WTC11 (cell line): ENCODE data around the gene HDAC5.

Experiments used
- ATF1 ChIP-seq: sonication (generic); formaldehyde crosslinking; IDR thresholded peaks from 2 replicates; pipeline ENCODE4 v1.8.1; 2023; ENCODE audit warnings: mild to moderate bottlenecking, moderate library complexity, missing genetic modification reagents
- ATF3 ChIP-seq: sonication (generic); formaldehyde crosslinking; conservative IDR thresholded peaks from 2 replicates; pipeline ENCODE4 v1.8.1; 2022; ENCODE audit warnings: mild to moderate bottlenecking, missing genetic modification reagents
- ESRRA ChIP-seq: sonication (generic); formaldehyde crosslinking; IDR thresholded peaks from 2 replicates; pipeline ENCODE4 v1.8.1; 2022; ENCODE audit warnings: mild to moderate bottlenecking, missing genetic modification reagents, borderline replicate concordance
- IRF1 ChIP-seq: sonication (generic); formaldehyde crosslinking; IDR thresholded peaks from 2 replicates; pipeline ENCODE4 v1.8.0; 2023; ENCODE audit warnings: missing genetic modification reagents
- JUN ChIP-seq: sonication (generic); formaldehyde crosslinking; IDR thresholded peaks from 2 replicates; pipeline ENCODE4 v1.8.0; 2023; ENCODE audit warnings: mild to moderate bottlenecking, missing genetic modification reagents
- TEAD4 ChIP-seq: sonication (generic); formaldehyde crosslinking; IDR thresholded peaks from 2 replicates; pipeline ENCODE4 v1.8.0; 2022; ENCODE audit warnings: mild to moderate bottlenecking, missing genetic modification reagents
- ZBTB43 ChIP-seq: sonication (generic); formaldehyde crosslinking; IDR thresholded peaks from 2 replicates; pipeline ENCODE4 v1.8.1; 2023; ENCODE audit warnings: mild to moderate bottlenecking, missing genetic modification reagents
- TF ChIP-seq, protein P1 (sequence below): fragments of 200-600 bp; IDR thresholded peaks from 2 replicates; pipeline ENCODE4 v1.8.0; 2022; ENCODE audit warnings: antibody characterized with exemption

DNA sequence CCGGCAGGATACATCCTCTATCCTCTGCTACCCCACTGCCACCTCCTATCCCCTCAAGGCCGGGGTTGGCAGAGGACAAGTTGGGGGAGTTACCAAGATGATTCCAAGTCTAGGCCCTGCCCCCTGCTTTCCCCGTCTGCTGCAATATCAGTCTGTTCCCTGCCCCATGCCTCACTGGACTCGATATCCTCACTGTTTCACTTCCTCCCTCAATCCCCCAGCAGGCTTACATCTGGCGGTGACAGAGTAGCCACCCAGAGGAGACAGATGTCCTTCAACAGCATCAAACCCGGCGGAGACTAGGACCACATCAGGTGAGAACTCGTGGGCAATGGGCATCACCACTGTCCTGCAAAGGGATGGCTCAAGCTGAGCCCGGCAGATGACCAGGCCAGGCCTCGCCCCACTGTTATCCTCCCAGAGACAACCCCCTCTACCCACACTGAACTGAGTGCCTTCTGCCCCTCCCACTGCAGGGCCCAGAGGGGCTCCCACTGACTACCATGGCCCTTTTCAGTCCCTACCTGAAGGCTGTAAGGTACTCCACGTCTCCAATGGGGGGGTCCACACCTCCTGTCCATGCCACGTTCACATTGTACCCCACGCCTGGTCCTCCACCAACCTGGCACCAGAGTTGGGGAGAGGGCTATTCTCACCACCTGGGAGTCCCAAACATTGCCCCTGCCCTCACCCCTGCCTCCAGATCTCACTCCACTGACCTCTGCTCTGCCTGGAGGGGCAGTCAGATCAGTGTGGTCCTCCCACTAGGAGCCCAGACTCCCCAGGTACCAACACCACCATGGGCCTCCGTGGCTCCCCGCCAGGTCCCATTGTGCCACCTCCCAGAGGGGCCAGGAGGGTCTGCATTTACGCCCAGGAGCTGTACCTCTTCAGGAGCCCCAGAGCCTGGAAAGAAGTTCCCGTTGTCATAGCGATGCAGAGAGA lies 43.3 kb downstream of the HDAC5 start:
- TF ChIP-seq, protein P1, sequence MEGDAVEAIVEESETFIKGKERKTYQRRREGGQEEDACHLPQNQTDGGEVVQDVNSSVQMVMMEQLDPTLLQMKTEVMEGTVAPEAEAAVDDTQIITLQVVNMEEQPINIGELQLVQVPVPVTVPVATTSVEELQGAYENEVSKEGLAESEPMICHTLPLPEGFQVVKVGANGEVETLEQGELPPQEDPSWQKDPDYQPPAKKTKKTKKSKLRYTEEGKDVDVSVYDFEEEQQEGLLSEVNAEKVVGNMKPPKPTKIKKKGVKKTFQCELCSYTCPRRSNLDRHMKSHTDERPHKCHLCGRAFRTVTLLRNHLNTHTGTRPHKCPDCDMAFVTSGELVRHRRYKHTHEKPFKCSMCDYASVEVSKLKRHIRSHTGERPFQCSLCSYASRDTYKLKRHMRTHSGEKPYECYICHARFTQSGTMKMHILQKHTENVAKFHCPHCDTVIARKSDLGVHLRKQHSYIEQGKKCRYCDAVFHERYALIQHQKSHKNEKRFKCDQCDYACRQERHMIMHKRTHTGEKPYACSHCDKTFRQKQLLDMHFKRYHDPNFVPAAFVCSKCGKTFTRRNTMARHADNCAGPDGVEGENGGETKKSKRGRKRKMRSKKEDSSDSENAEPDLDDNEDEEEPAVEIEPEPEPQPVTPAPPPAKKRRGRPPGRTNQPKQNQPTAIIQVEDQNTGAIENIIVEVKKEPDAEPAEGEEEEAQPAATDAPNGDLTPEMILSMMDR = no peak
- TF ChIP-seq ESRRA (CRISPR knock-in tag) = no peak
- no peak for TF ChIP-seq ATF3
- no peak for TF ChIP-seq ATF1 (CRISPR knock-in tag)
- no peak for TF ChIP-seq IRF1 (CRISPR knock-in tag)
- TF ChIP-seq TEAD4 (CRISPR knock-in tag) = no peak
- TF ChIP-seq ZBTB43 (CRISPR knock-in tag) = no peak
- no peak for TF ChIP-seq JUN
